SK-N-SH treated with all-trans-retinoic acid at 6 μM for 48 hours (cell line): ENCODE measurements around the gene FRMD1.

Experiments used
- BACH2 ChIP-seq: fragments of 250-450 bp; sonication (Bioruptor Pico); IDR thresholded peaks from 2 replicates; pipeline ENCODE4 v1.9.0; 2021; ENCODE audit warnings: mild to moderate bottlenecking, borderline replicate concordance
- CSDC2 ChIP-seq: fragments of 250-450 bp; sonication (Bioruptor Pico); IDR thresholded peaks from 2 replicates; pipeline ENCODE4 v1.5.0; 2020; ENCODE audit warnings: mild to moderate bottlenecking, moderate library complexity
- ISL1 ChIP-seq: fragments of 250-450 bp; sonication (Bioruptor Pico); IDR thresholded peaks from 2 replicates; pipeline ENCODE4 v2.1.2; 2022; ENCODE audit warnings: mild to moderate bottlenecking, moderate library complexity
- RARB ChIP-seq: fragments of 250-450 bp; sonication (Bioruptor Pico); IDR thresholded peaks from 2 replicates; pipeline ENCODE4 v1.8.0; 2021; ENCODE audit warnings: mild to moderate bottlenecking, moderate library complexity
- TOX ChIP-seq: fragments of 250-450 bp; sonication (Bioruptor Pico); IDR thresholded peaks from 2 replicates; pipeline ENCODE4 v1.8.0; 2021; ENCODE audit warnings: mild to moderate bottlenecking, moderate library complexity, borderline replicate concordance
- TSHZ2 ChIP-seq: fragments of 250-450 bp; sonication (Bioruptor Pico); IDR thresholded peaks from 2 replicates; pipeline ENCODE4 v1.5.0; 2020; ENCODE audit warnings: mild to moderate bottlenecking, moderate library complexity
- ZFP3 ChIP-seq: fragments of 250-450 bp; sonication (Bioruptor Pico); IDR thresholded peaks from 2 replicates; pipeline ENCODE4 v1.5.0; 2020; ENCODE audit warnings: mild to moderate bottlenecking, moderate library complexity
- ZFP30 ChIP-seq: fragments of 450-650 bp; formaldehyde crosslinking; IDR thresholded peaks from 2 replicates; pipeline ENCODE4 v1.5.0; 2022; ENCODE audit warnings: mild to moderate bottlenecking, moderate library complexity
- ZNF565 ChIP-seq: fragments of 450-650 bp; formaldehyde crosslinking; conservative IDR thresholded peaks from 2 replicates; pipeline ENCODE4 v1.5.0; 2020; ENCODE audit warnings: low read depth, mild to moderate bottlenecking, moderate library complexity

GRCh38 chr6:168034537-168034936 lies 44.5 kb downstream of the FRMD1 start:
- TF ChIP-seq ZFP3 (CRISPR knock-in tag) (no peak), RARB (CRISPR knock-in tag) (no peak), ZFP30 (no peak), BACH2 (CRISPR knock-in tag) (no peak), TOX (CRISPR knock-in tag) (no peak), CSDC2 (no peak), ISL1 (CRISPR knock-in tag) (no peak), ZNF565 (no peak), TSHZ2 (CRISPR knock-in tag) (no peak)
